ENCODE results near the gene CYTL1. TPM values are rescaled to one million over a fixed set of nuclear protein-coding genes. Genes with fewer than 3 reads are reported as not detected.
"Not testable (repeated sequence)": the region's sequence is repeated elsewhere in the genome, so short reads cannot be mapped to it uniquely, and the experiment has no call there.

The CYTL1 gene
- total RNA-seq, 1 experiment from 2014 or later: not detected

DNA sequence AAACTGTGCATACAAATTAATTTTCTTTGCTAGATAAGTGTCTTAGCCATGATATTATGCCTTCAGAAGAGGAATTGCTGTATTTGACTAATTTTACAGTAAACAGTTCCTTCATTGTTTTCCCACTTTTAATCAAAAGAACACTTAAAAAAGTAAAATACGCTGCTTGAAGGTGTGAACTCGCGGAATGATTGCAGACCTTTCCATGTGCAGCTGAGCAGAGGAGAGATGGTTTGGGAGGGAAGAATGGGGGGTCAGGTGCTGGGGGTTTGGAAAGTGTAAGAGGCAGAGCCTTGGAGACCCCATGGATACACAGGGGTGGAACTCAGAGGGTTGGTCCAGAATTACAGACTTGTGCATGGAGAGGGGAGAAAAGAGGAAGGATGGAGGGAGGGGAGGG, 15.3 kb downstream of the CYTL1 start:
- H3F3A ChIP-seq (ENCODE audit: insufficient read depth, low read depth): no peaks in the 10 kb centered on the region
- no peak overlapping the region for H3K4me3 ChIP-seq
- DNase-seq: no peak
- H3K4me1 ChIP-seq (replicated peaks; ENCODE audit: insufficient read depth): no peaks in the 10 kb centered on the region
- ChIA-PET POLR2A (ENCODE audit: unreplicated experiment) (no interaction called here), CTCF (no interaction called here)
- no peaks in the 10 kb centered on the region for H4K20me1 ChIP-seq (ENCODE audit: insufficient read depth)
- no peaks in the 10 kb centered on the region for H3K79me2 ChIP-seq (ENCODE audit: low read depth)
- TF ChIP-seq EZH2 (IDR thresholded peaks at IDR 0.05; ENCODE audit: low read depth) (no peak), CTCF (conservative IDR thresholded peaks at IDR 0.05) (no peak)
- H3K27ac ChIP-seq: no peak overlapping the region
- no peak overlapping the region for H2AFZ ChIP-seq
- no peaks in the 10 kb centered on the region for H3K36me3 ChIP-seq (ENCODE audit: low read depth)
- no peak overlapping the region for H3K4me2 ChIP-seq
- no peaks in the 10 kb centered on the region for H3K9me3 ChIP-seq (ENCODE audit: insufficient read depth, low read depth)
- intact Hi-C loops (cut with micrococcal nuclease; ENCODE audit: unreplicated experiment): no loop called here
- peaks cover 57% of the 10 kb centered on the region for H3K27me3 ChIP-seq (ENCODE audit: insufficient read depth, low read depth)
- no peaks in the 10 kb centered on the region for H3K9me2 ChIP-seq (ENCODE audit: insufficient read depth)
- BruUV-seq (replicated peaks): no TSS peak

GRCh38 chr4:5003372-5003857, 15.8 kb downstream of the CYTL1 start:
- no peaks in the 10 kb centered on the region for H4K20me1 ChIP-seq (ENCODE audit: insufficient read depth)
- H3K9me2 ChIP-seq (ENCODE audit: insufficient read depth): no peaks in the 10 kb centered on the region
- no peak overlapping the region for H3K4me2 ChIP-seq
- H3F3A ChIP-seq (ENCODE audit: insufficient read depth, low read depth): no peaks in the 10 kb centered on the region
- no TSS peak for BruUV-seq (replicated peaks)
- ChIA-PET CTCF (no interaction called here), POLR2A (ENCODE audit: unreplicated experiment) (no interaction called here)
- no peaks in the 10 kb centered on the region for H3K4me1 ChIP-seq (replicated peaks; ENCODE audit: insufficient read depth)
- no peak overlapping the region for H2AFZ ChIP-seq
- H3K79me2 ChIP-seq (ENCODE audit: low read depth): no peaks in the 10 kb centered on the region
- H3K9me3 ChIP-seq (ENCODE audit: insufficient read depth, low read depth): no peaks in the 10 kb centered on the region
- no peaks in the 10 kb centered on the region for H3K36me3 ChIP-seq (ENCODE audit: low read depth)
- DNase-seq: no peak
- peaks cover 56% of the 10 kb centered on the region for H3K27me3 ChIP-seq (ENCODE audit: insufficient read depth, low read depth)
- no peak overlapping the region for H3K4me3 ChIP-seq
- TF ChIP-seq EZH2 (IDR thresholded peaks at IDR 0.05; ENCODE audit: low read depth) (no peak), CTCF (conservative IDR thresholded peaks at IDR 0.05) (no peak)
- intact Hi-C loops (cut with micrococcal nuclease; ENCODE audit: unreplicated experiment): no loop called here
- no peak overlapping the region for H3K27ac ChIP-seq

DNA sequence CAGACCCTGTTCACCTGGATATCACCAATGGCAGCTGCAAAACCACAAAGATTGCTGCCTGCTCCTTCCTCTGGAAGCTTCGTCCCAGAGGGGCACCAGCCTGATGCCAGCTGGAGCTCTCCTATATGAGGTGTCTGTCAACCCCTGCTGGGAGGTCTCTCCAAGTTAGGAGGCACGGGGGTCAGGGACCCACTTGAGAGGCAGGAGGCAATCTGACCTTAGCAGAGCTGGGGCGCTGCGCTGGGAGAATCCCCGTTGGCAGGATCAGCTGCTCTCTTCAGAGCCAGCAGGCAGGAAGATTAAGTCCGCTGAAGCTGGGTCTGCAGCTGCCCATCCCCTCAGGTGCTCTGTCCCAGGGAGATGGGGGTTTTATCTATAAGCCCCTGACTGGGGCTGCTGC, 17.6 kb downstream of the CYTL1 start:
- H3K79me2 ChIP-seq (ENCODE audit: low read depth); CTCF ChIA-PET; DNase-seq; H3F3A ChIP-seq (ENCODE audit: insufficient read depth, low read depth); H3K36me3 ChIP-seq (ENCODE audit: low read depth); H4K20me1 ChIP-seq (ENCODE audit: insufficient read depth); H2AFZ ChIP-seq; POLR2A ChIA-PET (ENCODE audit: unreplicated experiment); H3K27ac ChIP-seq; H3K4me3 ChIP-seq; H3K4me2 ChIP-seq; H3K9me3 ChIP-seq (ENCODE audit: insufficient read depth, low read depth); H3K9me2 ChIP-seq (ENCODE audit: insufficient read depth); BruUV-seq (replicated peaks); H3K4me1 ChIP-seq (replicated peaks; ENCODE audit: insufficient read depth); intact Hi-C loops (cut with micrococcal nuclease; ENCODE audit: unreplicated experiment): not testable (repeated sequence)
- peaks cover 51% of the 10 kb centered on the region for H3K27me3 ChIP-seq (ENCODE audit: insufficient read depth, low read depth)

GRCh38 chr4:4996935-4997334, 22.3 kb downstream of the CYTL1 start:
- H2AFZ ChIP-seq; H3K4me2 ChIP-seq; H3K27me3 ChIP-seq (ENCODE audit: insufficient read depth, low read depth); H3F3A ChIP-seq (ENCODE audit: insufficient read depth, low read depth); DNase-seq; intact Hi-C loops (cut with micrococcal nuclease; ENCODE audit: unreplicated experiment); H3K36me3 ChIP-seq (ENCODE audit: low read depth); H3K4me3 ChIP-seq; H3K79me2 ChIP-seq (ENCODE audit: low read depth); BruUV-seq (replicated peaks); H3K4me1 ChIP-seq (replicated peaks; ENCODE audit: insufficient read depth); H3K9me3 ChIP-seq (ENCODE audit: insufficient read depth, low read depth); H4K20me1 ChIP-seq (ENCODE audit: insufficient read depth); H3K27ac ChIP-seq; H3K9me2 ChIP-seq (ENCODE audit: insufficient read depth); POLR2A ChIA-PET (ENCODE audit: unreplicated experiment): not testable (repeated sequence)
- CTCF ChIA-PET: interaction anchor here (0.6 kb wide), 1 partner anchor 980 kb away, joined by 3 read pairs; no protein-coding TSS in a partner anchor

Data from PC-9 (cell line).